ENCODE results near the gene CCDC187. TPM values are rescaled to one million over a fixed set of nuclear protein-coding genes. Genes with fewer than 3 reads are reported as not detected.

The CCDC187 gene
- total and polyA plus RNA-seq, 10 donors = 0.03 to 0.20 (median 0.11) TPM; not detected in 2

- Histone ChIP-seq H3K27ac (no peak overlapping the region), H3K4me3 (no peak overlapping the region), H3K36me3 (peaks cover 0 to 4% (median 0%) of the 10 kb centered on the region in 6 donors), H3K9me3 (no peaks in the 10 kb centered on the region), H3K27me3 (replicated peaks in 1 of 7) (no peaks in the 10 kb centered on the region), H3K4me1 (peaks cover 18 to 46% (median 38%) of the 10 kb centered on the region in 6 donors)
- no peak for TF ChIP-seq POLR2AphosphoS5 (IDR thresholded peaks at IDR 0.05)
- no peak for TF ChIP-seq POLR2A (IDR thresholded peaks at IDR 0.05)
- no peak for TF ChIP-seq CTCF (IDR thresholded peaks at IDR 0.05 in 8 of 11, conservative IDR thresholded peaks at IDR 0.05 in 3 of 11)
- no peak for DNase-seq
- 76 to 84% (median 82%) methylated on average over 26 of the region's 26 CpGs for WGBS, 5 donors
- intact Hi-C loops (cut with DNase I; ENCODE audit: low total_unique reads) = no loop called here
Observed at GRCh38 chr9:136246849-136247550, 56.9 kb downstream of the CCDC187 start.

- no peaks in the 10 kb centered on the region for H3K27me3 ChIP-seq (replicated peaks in 1 of 7)
- 0 to 2% (median 1%) methylated on average over 13 to 112 of the region's 112 CpGs for WGBS, 5 donors
- peak within 1 kb of the TSS in 6 of 8 donors; percentile 58 to 87 (median 74) for H3K27ac ChIP-seq
- peaks cover 22 to 57% (median 53%) of the 10 kb centered on the region in 6 donors for H3K4me1 ChIP-seq
- peak within 1 kb of the TSS; percentile 80 to 99 (median 96) for H3K4me3 ChIP-seq
- TF ChIP-seq CTCF (IDR thresholded peaks at IDR 0.05 in 8 of 11, conservative IDR thresholded peaks at IDR 0.05 in 3 of 11) = no peak
- peak; percentile 65 to 79 (median 66) for TF ChIP-seq POLR2AphosphoS5 (IDR thresholded peaks at IDR 0.05)
- peak in 1 of 3 donors; percentile 57 for TF ChIP-seq POLR2A (IDR thresholded peaks at IDR 0.05)
- peak; percentile 94 for DNase-seq
- intact Hi-C loops (cut with DNase I; ENCODE audit: low total_unique reads) = no loop called here
- peaks cover 0 to 15% (median 0%) of the 10 kb centered on the region in 6 donors for H3K36me3 ChIP-seq
- no peaks in the 10 kb centered on the region for H3K9me3 ChIP-seq
Observed at GRCh38 chr9:136245219-136246150, 58.4 kb downstream of the CCDC187 start, which contains the start of gene QSOX2. TSS of gene QSOX2 (minus strand) at chr9:136245812. CDS start at chr9:136245803, 9 bp downstream.

GRCh38 chr9:136244969-136245218 lies 59.0 kb downstream of the CCDC187 start:
- peak overlapping the region in 6 of 8 donors; percentile 58 to 87 (median 74) for H3K27ac ChIP-seq
- H3K9me3 ChIP-seq = no peaks in the 10 kb centered on the region
- no peak for DNase-seq
- peaks cover 28 to 63% (median 59%) of the 10 kb centered on the region in 6 donors for H3K4me1 ChIP-seq
- 2 to 5% (median 4%) methylated on average over 6 of the region's 6 CpGs for WGBS, 5 donors
- H3K36me3 ChIP-seq = peaks cover 0 to 16% (median 0%) of the 10 kb centered on the region in 6 donors
- H3K27me3 ChIP-seq (replicated peaks in 1 of 7) = no peaks in the 10 kb centered on the region
- peak overlapping the region; percentile 80 to 99 (median 96) for H3K4me3 ChIP-seq
- no peak for TF ChIP-seq POLR2AphosphoS5 (IDR thresholded peaks at IDR 0.05)
- no peak for TF ChIP-seq POLR2A (IDR thresholded peaks at IDR 0.05)
- no peak for TF ChIP-seq CTCF (IDR thresholded peaks at IDR 0.05 in 8 of 11, conservative IDR thresholded peaks at IDR 0.05 in 3 of 11)
- intact Hi-C loops (cut with DNase I; ENCODE audit: low total_unique reads) = no loop called here

Measured in spleen (tissue), 11 donors.